Measurements from ENCODE around the gene UTP14A.
A peak's percentile ranks its signal among the peaks of the same experiment; 100 is the strongest.

The UTP14A gene

DNA sequence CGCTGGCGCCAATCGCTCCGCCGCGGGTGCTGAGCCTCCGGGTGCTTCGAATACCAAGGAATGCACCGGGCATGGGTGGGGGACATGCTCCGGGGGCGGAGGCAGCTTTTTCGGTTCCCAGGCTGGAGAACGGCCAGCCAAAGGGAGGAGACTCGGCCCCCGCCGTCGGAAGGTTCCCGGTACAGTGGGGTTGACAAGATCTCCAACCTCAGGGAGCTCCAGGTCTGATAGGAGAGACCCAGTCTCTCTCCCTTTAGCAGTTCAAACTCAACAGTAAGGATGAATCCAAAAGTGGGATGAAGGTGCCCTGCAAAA lies 47.3 kb downstream of the UTP14A start:
- Histone ChIP-seq H3K4me1 (ENCODE audit: control insufficient read depth, insufficient read depth, low read length) (peaks cover 3% of the 10 kb centered on the region), H3K27me3 (ENCODE audit: control insufficient read depth, insufficient read depth, low read length) (peaks cover 3% of the 10 kb centered on the region), H3K36me3 (ENCODE audit: insufficient read depth, low read length) (no peaks in the 10 kb centered on the region), H3K4me2 (ENCODE audit: low read length) (peak overlapping the region; percentile 82), H3K9me3 (replicated peaks; ENCODE audit: low read length) (no peaks in the 10 kb centered on the region), H3K4me3 (ENCODE audit: low read length) (no peak overlapping the region), H3K9ac (ENCODE audit: low read depth, low read length) (no peak overlapping the region)

DNA sequence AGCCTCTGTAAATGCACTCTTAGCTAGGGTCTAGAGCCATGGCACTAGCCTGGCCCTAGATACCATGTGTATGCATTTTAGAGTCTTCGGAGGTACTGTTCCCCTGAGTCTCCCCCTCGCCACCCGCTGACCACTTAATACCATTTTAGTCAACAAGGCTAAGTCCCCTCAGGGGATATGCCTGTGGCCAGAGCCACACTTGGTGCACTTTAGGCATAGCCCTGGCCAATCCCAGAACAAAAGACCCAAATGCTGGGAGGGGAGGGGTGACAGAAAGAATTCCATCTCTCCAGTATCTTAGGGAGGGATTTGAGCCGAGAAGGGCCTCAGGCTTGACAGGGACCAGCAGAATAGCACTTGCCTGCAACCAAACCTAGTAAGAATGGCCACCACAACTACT lies 47.9 kb downstream of the UTP14A start:
- peaks cover 3% of the 10 kb centered on the region for H3K4me1 ChIP-seq (ENCODE audit: control insufficient read depth, insufficient read depth, low read length)
- H3K9ac ChIP-seq (ENCODE audit: low read depth, low read length) = no peak overlapping the region
- H3K36me3 ChIP-seq (ENCODE audit: insufficient read depth, low read length) = no peaks in the 10 kb centered on the region
- no peaks in the 10 kb centered on the region for H3K9me3 ChIP-seq (replicated peaks; ENCODE audit: low read length)
- H3K4me2 ChIP-seq (ENCODE audit: low read length) = no peak overlapping the region
- peaks cover 3% of the 10 kb centered on the region for H3K27me3 ChIP-seq (ENCODE audit: control insufficient read depth, insufficient read depth, low read length)
- H3K4me3 ChIP-seq (ENCODE audit: low read length) = no peak overlapping the region

DNA sequence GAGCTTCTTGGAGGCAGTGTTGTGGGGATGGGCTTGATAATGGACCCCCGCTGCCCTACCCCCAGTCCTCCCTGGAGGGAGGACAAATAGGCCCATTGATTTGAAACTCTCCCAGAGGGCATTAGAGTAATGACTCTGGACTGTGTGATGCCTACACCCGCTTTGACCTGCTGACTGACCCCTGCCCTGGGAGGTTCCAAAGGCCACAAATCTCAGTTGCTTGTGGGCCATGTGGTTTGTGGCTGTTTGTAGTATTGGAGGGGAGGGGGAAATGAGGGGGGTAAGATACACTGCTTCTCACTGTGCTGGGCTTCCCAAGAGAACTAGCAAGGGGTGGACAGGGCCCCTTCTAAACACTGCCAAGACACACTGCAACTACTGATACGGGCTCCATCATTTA lies 48.8 kb downstream of the UTP14A start:
- Histone ChIP-seq H3K4me2 (ENCODE audit: low read length) (no peak overlapping the region), H3K36me3 (ENCODE audit: insufficient read depth, low read length) (no peaks in the 10 kb centered on the region), H3K27me3 (ENCODE audit: control insufficient read depth, insufficient read depth, low read length) (peaks cover 3% of the 10 kb centered on the region), H3K9me3 (replicated peaks; ENCODE audit: low read length) (no peaks in the 10 kb centered on the region), H3K4me1 (ENCODE audit: control insufficient read depth, insufficient read depth, low read length) (peaks cover 3% of the 10 kb centered on the region), H3K9ac (ENCODE audit: low read depth, low read length) (no peak overlapping the region), H3K4me3 (ENCODE audit: low read length) (no peak overlapping the region)

DNA sequence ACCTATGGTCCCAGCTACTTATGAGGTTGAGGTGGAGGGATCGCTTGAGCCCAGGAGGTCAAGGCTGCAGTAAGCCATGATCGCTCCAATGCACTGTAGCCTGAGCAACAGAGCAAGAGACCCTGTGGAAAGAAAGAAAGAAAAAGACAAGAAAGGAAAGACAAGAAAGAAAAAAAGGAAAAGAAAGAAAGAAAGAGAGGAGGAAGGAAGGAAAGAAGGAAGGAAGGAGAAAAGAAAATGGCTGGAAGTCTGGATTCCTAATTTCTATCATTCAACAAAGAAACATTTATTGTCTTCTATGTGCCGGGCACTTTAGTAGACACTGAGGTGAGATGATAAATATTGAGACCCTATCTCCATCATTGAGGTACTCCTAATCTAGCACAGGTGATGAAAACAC lies 49.7 kb downstream of the UTP14A start:
- Histone ChIP-seq H3K36me3 (ENCODE audit: insufficient read depth, low read length) (no peaks in the 10 kb centered on the region), H3K27me3 (ENCODE audit: control insufficient read depth, insufficient read depth, low read length) (peaks cover 3% of the 10 kb centered on the region), H3K9me3 (replicated peaks; ENCODE audit: low read length) (no peaks in the 10 kb centered on the region), H3K4me2 (ENCODE audit: low read length) (no peak overlapping the region), H3K4me3 (ENCODE audit: low read length) (no peak overlapping the region), H3K4me1 (ENCODE audit: control insufficient read depth, insufficient read depth, low read length) (peaks cover 3% of the 10 kb centered on the region), H3K9ac (ENCODE audit: low read depth, low read length) (no peak overlapping the region)

DNA sequence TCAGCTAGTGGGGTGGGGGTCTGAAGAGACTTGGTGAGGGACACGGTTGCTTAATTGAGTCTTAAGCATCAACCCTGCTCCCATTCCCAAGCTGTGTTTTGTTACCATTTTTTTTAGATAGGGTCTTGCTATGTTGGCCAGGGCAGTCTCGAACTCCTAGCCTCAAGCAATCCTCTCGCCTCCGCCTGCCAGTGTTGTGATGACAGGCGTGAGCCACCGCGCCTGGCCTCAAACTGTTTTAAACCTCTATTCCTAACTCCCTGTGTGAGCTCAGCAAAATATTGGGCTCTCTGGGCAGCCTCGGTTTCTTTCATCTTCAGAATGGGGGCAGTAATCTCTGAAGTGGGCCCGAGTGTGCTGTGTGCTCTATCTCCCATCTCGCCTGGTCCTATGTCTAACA lies 50.2 kb downstream of the UTP14A start:
- Histone ChIP-seq H3K9me3 (replicated peaks; ENCODE audit: low read length) (no peaks in the 10 kb centered on the region), H3K4me1 (ENCODE audit: control insufficient read depth, insufficient read depth, low read length) (peaks cover 4% of the 10 kb centered on the region), H3K4me2 (ENCODE audit: low read length) (no peak overlapping the region), H3K27me3 (ENCODE audit: control insufficient read depth, insufficient read depth, low read length) (no peaks in the 10 kb centered on the region), H3K9ac (ENCODE audit: low read depth, low read length) (no peak overlapping the region), H3K36me3 (ENCODE audit: insufficient read depth, low read length) (no peaks in the 10 kb centered on the region), H3K4me3 (ENCODE audit: low read length) (no peak overlapping the region)

DNA sequence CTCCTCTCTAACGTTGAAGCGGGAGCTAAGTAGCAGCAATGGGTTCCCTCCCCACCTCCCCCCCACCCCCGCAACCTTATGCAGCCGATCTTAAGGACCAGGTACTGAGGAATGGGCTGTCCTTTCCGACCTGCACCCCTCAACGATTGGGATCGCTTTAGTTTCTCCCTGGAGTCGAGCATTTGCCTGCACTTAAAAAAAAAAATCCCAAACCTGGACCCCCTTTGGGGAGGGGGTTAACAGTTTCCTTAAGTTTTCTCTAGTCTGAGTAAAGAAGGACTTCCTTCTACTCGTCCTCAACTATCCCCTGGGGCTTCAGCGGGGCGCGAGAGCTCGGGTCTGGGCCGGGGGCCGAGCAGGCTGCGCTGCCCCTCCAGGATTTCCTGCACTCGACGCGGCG lies 50.8 kb downstream of the UTP14A start:
- Histone ChIP-seq H3K4me3 (ENCODE audit: low read length) (peak overlapping the region; percentile 57), H3K9me3 (replicated peaks; ENCODE audit: low read length) (no peaks in the 10 kb centered on the region), H3K27me3 (ENCODE audit: control insufficient read depth, insufficient read depth, low read length) (no peaks in the 10 kb centered on the region), H3K4me1 (ENCODE audit: control insufficient read depth, insufficient read depth, low read length) (peaks cover 10% of the 10 kb centered on the region), H3K36me3 (ENCODE audit: insufficient read depth, low read length) (no peaks in the 10 kb centered on the region), H3K4me2 (ENCODE audit: low read length) (peak overlapping the region; percentile 78), H3K9ac (ENCODE audit: low read depth, low read length) (no peak overlapping the region)

DNA sequence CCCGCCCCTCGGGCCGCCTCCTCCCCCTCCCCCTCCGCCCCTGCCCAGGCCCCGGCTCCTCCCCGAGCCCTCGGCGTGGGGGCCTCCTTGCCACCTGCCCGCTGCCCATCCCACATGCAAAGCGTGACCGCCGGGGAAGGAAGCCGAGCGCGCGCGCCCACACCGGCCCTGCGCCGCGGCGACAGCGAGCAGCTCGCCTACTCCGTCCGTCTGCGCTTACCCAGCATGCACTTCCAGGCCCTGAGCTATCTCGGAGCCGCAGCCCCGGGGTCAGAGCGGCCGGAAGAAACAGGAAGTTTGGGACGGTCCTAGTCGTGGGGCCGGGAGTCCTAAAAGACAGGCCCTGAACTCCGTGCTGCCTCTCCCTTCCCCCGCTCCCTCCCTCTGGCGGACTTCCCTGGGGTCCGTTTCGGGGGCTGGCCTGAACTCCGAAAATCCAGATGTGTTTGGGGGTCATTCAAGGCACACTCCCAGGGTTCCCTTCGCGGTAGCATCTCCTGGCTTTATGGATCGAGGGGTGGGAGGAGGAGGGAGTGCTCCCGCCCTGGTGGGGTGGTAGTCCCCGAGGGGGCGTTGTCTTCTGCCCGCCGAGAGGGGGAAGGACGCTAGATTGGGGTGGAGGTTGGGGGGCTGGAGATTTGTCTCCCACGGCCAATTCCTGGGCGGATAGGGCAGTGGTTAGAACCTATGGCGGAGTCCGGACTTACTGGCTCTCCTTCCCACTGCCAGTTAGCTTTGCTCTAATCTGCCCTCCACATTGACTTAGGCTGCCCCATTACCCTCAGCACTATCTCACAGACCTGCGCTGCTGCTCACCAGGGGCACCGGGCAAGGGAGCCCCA lies 51.5 kb downstream of the UTP14A start:
- Histone ChIP-seq H3K27me3 (ENCODE audit: control insufficient read depth, insufficient read depth, low read length) (no peaks in the 10 kb centered on the region), H3K9ac (ENCODE audit: low read depth, low read length) (peak overlapping the region; percentile 70), H3K9me3 (replicated peaks; ENCODE audit: low read length) (no peaks in the 10 kb centered on the region), H3K36me3 (ENCODE audit: insufficient read depth, low read length) (no peaks in the 10 kb centered on the region), H3K4me1 (ENCODE audit: control insufficient read depth, insufficient read depth, low read length) (peaks cover 8% of the 10 kb centered on the region), H3K4me2 (ENCODE audit: low read length) (peak overlapping the region; percentile 78), H3K4me3 (ENCODE audit: low read length) (peak overlapping the region; percentile 63)

DNA sequence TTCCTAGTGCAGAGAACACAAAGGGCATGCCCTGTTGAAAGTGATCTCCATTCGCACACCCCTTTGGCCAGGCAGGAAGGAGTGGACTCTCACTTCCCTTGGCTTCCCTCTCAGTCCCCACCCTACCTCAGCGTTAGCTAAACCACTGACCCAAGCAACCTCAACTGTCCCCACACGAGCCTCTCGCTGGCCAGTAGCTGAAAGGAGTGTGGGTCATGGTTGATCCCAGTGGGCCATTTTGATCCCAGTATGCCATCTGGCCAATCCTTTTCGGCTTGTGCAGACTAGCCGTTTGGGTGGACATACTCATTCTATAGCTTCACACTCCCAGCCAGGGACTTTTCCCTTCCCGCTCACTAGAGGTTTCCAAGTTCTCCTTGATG lies 52.1 kb downstream of the UTP14A start:
- Histone ChIP-seq H3K4me1 (ENCODE audit: control insufficient read depth, insufficient read depth, low read length) (peaks cover 8% of the 10 kb centered on the region), H3K36me3 (ENCODE audit: insufficient read depth, low read length) (no peaks in the 10 kb centered on the region), H3K9ac (ENCODE audit: low read depth, low read length) (no peak overlapping the region), H3K27me3 (ENCODE audit: control insufficient read depth, insufficient read depth, low read length) (no peaks in the 10 kb centered on the region), H3K9me3 (replicated peaks; ENCODE audit: low read length) (no peaks in the 10 kb centered on the region), H3K4me3 (ENCODE audit: low read length) (no peak overlapping the region), H3K4me2 (ENCODE audit: low read length) (no peak overlapping the region)

DNA sequence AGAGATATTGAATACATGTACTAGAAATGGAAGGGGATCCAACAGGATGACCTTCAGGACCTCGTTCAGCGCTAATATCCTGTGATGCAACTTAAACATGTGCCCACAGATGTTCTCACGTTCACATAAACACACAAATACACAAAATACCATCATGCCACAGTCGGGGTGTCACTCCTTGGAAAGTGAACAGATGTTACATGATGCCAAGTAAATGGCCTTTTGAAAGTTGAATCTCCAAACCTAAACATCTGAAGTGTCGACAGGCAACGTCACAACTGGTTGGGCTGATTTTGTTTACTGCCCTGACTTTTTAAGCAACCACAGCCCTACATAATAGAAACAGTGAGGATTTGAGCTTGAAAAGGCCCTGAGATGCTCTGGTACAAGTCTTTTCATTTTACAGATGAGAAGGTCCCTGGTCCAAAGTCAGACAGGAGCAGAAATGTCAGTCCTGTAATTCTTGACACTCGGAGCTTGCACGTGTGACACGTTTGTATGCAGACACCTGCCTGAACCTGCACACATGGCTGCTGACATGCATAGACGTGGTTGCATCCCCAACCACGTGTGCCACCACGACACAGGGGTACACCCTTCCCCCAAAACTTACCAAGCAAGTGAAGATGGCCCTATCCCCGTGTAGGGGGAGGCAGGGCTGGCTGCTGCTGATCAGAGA lies 53.0 kb downstream of the UTP14A start:
- H3K4me3 ChIP-seq (ENCODE audit: low read length) = no peak overlapping the region
- H3K9ac ChIP-seq (ENCODE audit: low read depth, low read length) = no peak overlapping the region
- no peaks in the 10 kb centered on the region for H3K9me3 ChIP-seq (replicated peaks; ENCODE audit: low read length)
- H3K36me3 ChIP-seq (ENCODE audit: insufficient read depth, low read length) = no peaks in the 10 kb centered on the region
- no peaks in the 10 kb centered on the region for H3K27me3 ChIP-seq (ENCODE audit: control insufficient read depth, insufficient read depth, low read length)
- peaks cover 10% of the 10 kb centered on the region for H3K4me1 ChIP-seq (ENCODE audit: control insufficient read depth, insufficient read depth, low read length)
- H3K4me2 ChIP-seq (ENCODE audit: low read length) = no peak overlapping the region

DNA sequence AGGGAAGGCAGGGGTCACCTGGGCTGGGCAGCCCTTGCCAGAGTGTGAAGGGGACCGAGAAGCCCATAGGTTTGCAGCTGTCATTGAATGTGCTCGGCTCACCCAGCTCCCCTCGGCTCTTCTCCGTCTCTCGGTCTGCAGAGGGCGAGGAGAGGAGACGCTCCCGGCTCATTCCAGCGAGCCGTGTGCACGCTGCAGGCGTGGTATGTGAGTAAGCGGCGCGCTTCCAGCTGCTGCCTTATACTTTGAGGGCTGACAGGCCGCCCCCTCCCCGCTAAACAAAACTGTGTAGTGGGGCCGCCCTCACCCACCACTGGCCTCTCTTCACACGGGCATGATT lies 53.5 kb downstream of the UTP14A start:
- Histone ChIP-seq H3K4me2 (ENCODE audit: low read length) (no peak overlapping the region), H3K4me3 (ENCODE audit: low read length) (no peak overlapping the region), H3K9me3 (replicated peaks; ENCODE audit: low read length) (no peaks in the 10 kb centered on the region), H3K27me3 (ENCODE audit: control insufficient read depth, insufficient read depth, low read length) (no peaks in the 10 kb centered on the region), H3K36me3 (ENCODE audit: insufficient read depth, low read length) (no peaks in the 10 kb centered on the region), H3K9ac (ENCODE audit: low read depth, low read length) (no peak overlapping the region), H3K4me1 (ENCODE audit: control insufficient read depth, insufficient read depth, low read length) (peaks cover 10% of the 10 kb centered on the region)

DNA sequence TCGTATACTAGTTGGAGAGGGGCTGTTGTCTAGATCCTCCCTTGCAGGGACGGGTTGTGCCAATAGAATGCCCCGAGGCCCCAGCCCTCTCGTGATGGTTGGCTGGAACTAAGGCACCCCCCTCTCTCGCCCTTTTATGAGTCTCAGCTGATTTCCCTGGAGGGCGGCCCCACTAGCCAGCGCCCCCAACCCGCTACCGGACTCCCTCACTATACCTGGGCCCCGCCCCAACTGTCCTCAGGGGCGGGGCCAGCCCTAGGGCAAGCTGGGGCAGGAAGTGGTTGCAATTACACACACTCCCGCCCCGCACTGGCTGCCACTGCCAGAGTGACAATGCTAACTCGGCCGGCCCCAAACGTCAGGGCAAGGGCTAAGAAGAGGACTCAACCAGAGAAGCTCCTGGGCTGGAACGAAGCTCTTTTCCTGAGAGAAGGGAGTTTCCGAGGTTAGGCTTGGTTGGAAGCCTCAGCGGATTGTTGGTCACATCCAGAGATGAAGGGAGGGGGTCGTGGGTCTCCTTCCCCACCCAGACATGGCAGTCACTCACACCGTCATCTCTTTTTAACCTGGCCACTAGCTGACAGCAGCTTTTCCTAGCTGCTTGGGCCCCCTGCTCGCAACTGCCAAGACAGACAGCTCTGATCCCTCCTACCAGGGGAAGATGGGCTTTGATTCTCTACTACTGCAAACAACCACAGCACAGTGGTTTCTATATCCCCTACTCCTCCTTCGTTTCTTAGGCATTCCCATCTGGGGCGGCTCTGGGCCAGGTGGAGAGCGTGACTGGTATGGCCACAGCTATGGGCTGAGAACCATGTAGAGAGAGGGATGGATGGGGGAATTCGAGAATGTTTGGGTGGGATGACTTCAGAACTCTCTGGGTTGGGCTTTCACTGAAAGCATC lies 55.5 kb downstream of the UTP14A start:
- Histone ChIP-seq H3K9me3 (replicated peaks; ENCODE audit: low read length) (no peaks in the 10 kb centered on the region), H3K36me3 (ENCODE audit: insufficient read depth, low read length) (no peaks in the 10 kb centered on the region), H3K9ac (ENCODE audit: low read depth, low read length) (no peak overlapping the region), H3K27me3 (ENCODE audit: control insufficient read depth, insufficient read depth, low read length) (no peaks in the 10 kb centered on the region), H3K4me1 (ENCODE audit: control insufficient read depth, insufficient read depth, low read length) (peaks cover 10% of the 10 kb centered on the region), H3K4me2 (ENCODE audit: low read length) (peak overlapping the region; percentile 64), H3K4me3 (ENCODE audit: low read length) (no peak overlapping the region)
